HCT116 (cell line): ENCODE data around the gene ARHGAP18. TPM values are rescaled to one million over a fixed set of nuclear protein-coding genes. Genes with fewer than 3 reads are reported as not detected.

Experiments used
- ATAC-seq: fragments of 200-7000 bp; cut with Tn5 transposase; 2 replicates; pipeline ENCODE4 v1.9.1; 2020; ENCODE audit warnings: mild to moderate bottlenecking, moderate library complexity
- BruUV-seq: library from RNA; stranded (reverse); fragments of 400-500 nt; replicated peaks from 2 replicates; lab custom pipeline; 2021; lab: Mats Ljungman, UMichigan
- CTCF ChIA-PET: fragments of 300-600 bp; sonication (Branson Sonifier 250); formaldehyde crosslinking; loops from one replicate; lab custom pipeline; 2021; ENCODE audit warnings: antibody characterized with exemption; lab: Charles Lee
- POLR2A ChIA-PET: fragments of 300-600, 350-600 bp; sonication (Branson Sonifier 250); formaldehyde crosslinking; loops from one replicate; lab custom pipeline; 2021; ENCODE audit warnings: antibody characterized with exemption; lab: Charles Lee
- RAD21 ChIA-PET, 2 experiments: fragments of 300-600 bp; sonication (Branson Sonifier 250); formaldehyde crosslinking; loops; one replicate each; lab custom pipeline; 2023; ENCODE audit warnings: low total read pairs in 2 of 2; ENCODE audit not compliant: uncharacterized antibody in 2 of 2, unreplicated experiment in 2 of 2, low non-redundant PET in 1 of 2; lab: Charles Lee
- DNase-seq: peaks from one replicate; pipeline ENCODE4 v3.0.0-alpha.2; 2010; ENCODE audit warnings: low read depth, low spot score
- H2AFZ ChIP-seq: fragments of 200-600 bp; shearing (Covaris generic), sonication (generic); 2 replicates; pipeline ENCODE4 v1.6.1; 2017; ENCODE audit warnings: low read depth, mixed run types, mixed read lengths, antibody characterized with exemption, low read length; ENCODE audit not compliant: poor library complexity, severe bottlenecking
- H3K27ac ChIP-seq: 2 replicates; pipeline ENCODE4 v1.5.1; 2012; ENCODE audit warnings: low read depth, low read length
- H3K27me3 ChIP-seq: fragments of 200-600 bp; sonication (generic); 2 replicates; pipeline ENCODE4 v1.6.1; 2016; ENCODE audit warnings: mixed run types, low read length, mixed read lengths; ENCODE audit not compliant: insufficient read depth
- H3K36me3 ChIP-seq, 2 experiments: fragments of 200-500 bp in 1 of 2; fragments of 200-600 bp in 1 of 2; sonication (Bioruptor generic) in 1 of 2; sonication (generic) in 1 of 2; 2 replicates each; pipeline versions ENCODE4 v1.5.1 to v1.6.1; 2014 to 2016; ENCODE audit warnings: low read length in 2 of 2, inconsistent platforms in 1 of 2, mixed read lengths in 1 of 2, mixed run types in 1 of 2; ENCODE audit not compliant: insufficient read depth in 2 of 2, control insufficient read depth in 1 of 2
- H3K4me1 ChIP-seq, 2 experiments: fragments of 200-600 bp in 1 of 2; sonication (generic) in 1 of 2; 2 replicates each; pipeline versions ENCODE4 v1.5.1 to v1.6.1; 2012 to 2017; ENCODE audit warnings: low read length in 2 of 2, inconsistent platforms in 1 of 2, mild to moderate bottlenecking in 1 of 2, mixed read lengths in 1 of 2, mixed run types in 1 of 2, moderate library complexity in 1 of 2; ENCODE audit not compliant: insufficient read depth in 2 of 2, control insufficient read depth in 1 of 2
- H3K4me2 ChIP-seq: fragments of 200-600 bp; sonication (generic); 2 replicates; pipeline ENCODE4 v1.6.1; 2017; ENCODE audit warnings: mixed run types, low read length, mixed read lengths
- H3K4me3 ChIP-seq, 2 experiments: fragments of 200-600 bp in 1 of 2; sonication (generic) in 1 of 2; replicated peaks in 1 of 2; 2 replicates each; pipeline ENCODE4 v1.5.1; 2011 to 2016; ENCODE audit warnings: low read length in 2 of 2, control low read depth in 1 of 2, low read depth in 1 of 2, mild to moderate bottlenecking in 1 of 2, mixed read lengths in 1 of 2, mixed run types in 1 of 2
- H3K79me2 ChIP-seq: fragments of 200-600 bp; sonication (generic); 2 replicates; pipeline ENCODE4 v1.6.1; 2017; ENCODE audit warnings: mild to moderate bottlenecking, mixed run types, low read length, moderate library complexity, mixed read lengths; ENCODE audit not compliant: insufficient read depth
- H3K9ac ChIP-seq: fragments of 200-600 bp; sonication (generic); 2 replicates; pipeline ENCODE4 v1.6.1; 2016; ENCODE audit warnings: low read length, mixed read lengths
- H3K9me2 ChIP-seq: fragments of 200-600 bp; sonication (generic), shearing (Covaris generic); 2 replicates; pipeline ENCODE4 v1.6.1; 2017; ENCODE audit warnings: mixed run types, mild to moderate bottlenecking, moderate library complexity; ENCODE audit not compliant: insufficient read depth
- H3K9me3 ChIP-seq, 2 experiments: fragments of 200-500 bp in 1 of 2; fragments of 200-600 bp in 1 of 2; sonication (Bioruptor generic) in 1 of 2; sonication (generic) in 1 of 2; 2 replicates each; pipeline ENCODE4 v1.6.1; 2014 to 2017; ENCODE audit warnings: low read length in 2 of 2, mixed read lengths in 2 of 2, inconsistent platforms in 1 of 2, low read depth in 1 of 2, mild to moderate bottlenecking in 1 of 2, mixed run types in 1 of 2, moderate library complexity in 1 of 2; ENCODE audit not compliant: control insufficient read depth in 1 of 2, insufficient read depth in 1 of 2
- H4K20me1 ChIP-seq: fragments of 200-600 bp; sonication (generic), shearing (Covaris generic); 2 replicates; pipeline ENCODE4 v1.6.1; 2017; ENCODE audit warnings: mixed run types, mild to moderate bottlenecking, moderate library complexity; ENCODE audit not compliant: insufficient read depth
- CBX3 ChIP-seq: IDR thresholded peaks from 2 replicates; pipeline ENCODE4 v1.6.1; 2012; ENCODE audit warnings: low read depth
- EGR1 ChIP-seq: IDR thresholded peaks from 2 replicates; pipeline ENCODE4 v1.6.1; 2012; ENCODE audit warnings: low read depth
- EZH2 ChIP-seq: fragments of 200-600 bp; sonication (generic); IDR thresholded peaks from 2 replicates; pipeline ENCODE4 v1.6.1; 2017; ENCODE audit warnings: antibody characterized with exemption, mixed run types
- EZH2phosphoT487 ChIP-seq: fragments of 200-600 bp; IDR thresholded peaks from 2 replicates; pipeline ENCODE4 v1.6.1; 2018; ENCODE audit warnings: antibody characterized with exemption, borderline replicate concordance
- JUND ChIP-seq: IDR thresholded peaks from 2 replicates; pipeline ENCODE4 v1.6.1; 2012
- POLR2A ChIP-seq: IDR thresholded peaks from 2 replicates; pipeline ENCODE4 v1.7.0; 2011; ENCODE audit warnings: borderline replicate concordance; ENCODE audit not compliant: insufficient read depth, insufficient read length; ENCODE audit errors: extremely low read depth
- POLR2AphosphoS5 ChIP-seq: IDR thresholded peaks from 2 replicates; pipeline ENCODE4 v1.6.1; 2011; ENCODE audit warnings: mild to moderate bottlenecking, low read depth, low read length, moderate library complexity
- SP1 ChIP-seq: IDR thresholded peaks from 2 replicates; pipeline ENCODE4 v1.6.1; 2012; ENCODE audit warnings: low read depth
- SRF ChIP-seq: IDR thresholded peaks from 2 replicates; pipeline ENCODE4 v1.6.1; 2012; ENCODE audit warnings: low read depth
- TCF7L2 ChIP-seq: IDR thresholded peaks from 2 replicates; pipeline ENCODE4 v1.7.0; 2011; ENCODE audit warnings: borderline replicate concordance, inconsistent platforms; ENCODE audit not compliant: insufficient read depth, insufficient read length; ENCODE audit errors: extremely low read depth
- YY1 ChIP-seq: IDR thresholded peaks from 2 replicates; pipeline ENCODE4 v1.6.1; 2011; ENCODE audit warnings: low read length, low read depth, moderate library complexity, mild to moderate bottlenecking; ENCODE audit not compliant: insufficient replicate concordance; ENCODE audit errors: extremely low read depth
- intact Hi-C: fragments of 100-400 bp; cut with micrococcal nuclease; formaldehyde crosslinking; loops from 2 replicates; pipeline ENCODE4 v1.10.0; 2022
- total RNA-seq: library from RNA; stranded (reverse); gene quantifications from one replicate; pipeline ENCODE4 v1.2.1, GENCODE V29; 2021; ENCODE audit not compliant: unreplicated experiment
- TF ChIP-seq, protein P1 (sequence below): IDR thresholded peaks from 2 replicates; pipeline ENCODE4 v1.6.1; 2012
- TF ChIP-seq, protein P2 (sequence below): IDR thresholded peaks from 2 replicates; pipeline ENCODE4 v1.6.1; 2012
- TF ChIP-seq, protein P3 (sequence below), 3 experiments: fragments of 200-600 bp in 1 of 3; sonication (generic) in 1 of 3; IDR thresholded peaks in 2 of 3; conservative IDR thresholded peaks in 1 of 3; 2 replicates each; pipeline ENCODE4 v1.5.1; 2012 to 2017; ENCODE audit warnings: low read depth in 2 of 3, low read length in 2 of 3, antibody characterized with exemption in 1 of 3, borderline replicate concordance in 1 of 3, control low read depth in 1 of 3, mild to moderate bottlenecking in 1 of 3, mixed read lengths in 1 of 3, mixed run types in 1 of 3, moderate library complexity in 1 of 3; ENCODE audit not compliant: insufficient read depth in 1 of 3
- TF ChIP-seq, protein P4 (sequence below): IDR thresholded peaks from 2 replicates; pipeline ENCODE4 v1.6.1; 2011; ENCODE audit warnings: mild to moderate bottlenecking, low read length, moderate library complexity; ENCODE audit not compliant: insufficient replicate concordance; ENCODE audit errors: extremely low read depth
- TF ChIP-seq, protein P5 (sequence below): IDR thresholded peaks from 2 replicates; pipeline ENCODE4 v1.6.1; 2012; ENCODE audit warnings: low read depth

Gene ARHGAP18
- total RNA-seq, 1 experiment from 2014 or later: 70.3 TPM

DNA sequence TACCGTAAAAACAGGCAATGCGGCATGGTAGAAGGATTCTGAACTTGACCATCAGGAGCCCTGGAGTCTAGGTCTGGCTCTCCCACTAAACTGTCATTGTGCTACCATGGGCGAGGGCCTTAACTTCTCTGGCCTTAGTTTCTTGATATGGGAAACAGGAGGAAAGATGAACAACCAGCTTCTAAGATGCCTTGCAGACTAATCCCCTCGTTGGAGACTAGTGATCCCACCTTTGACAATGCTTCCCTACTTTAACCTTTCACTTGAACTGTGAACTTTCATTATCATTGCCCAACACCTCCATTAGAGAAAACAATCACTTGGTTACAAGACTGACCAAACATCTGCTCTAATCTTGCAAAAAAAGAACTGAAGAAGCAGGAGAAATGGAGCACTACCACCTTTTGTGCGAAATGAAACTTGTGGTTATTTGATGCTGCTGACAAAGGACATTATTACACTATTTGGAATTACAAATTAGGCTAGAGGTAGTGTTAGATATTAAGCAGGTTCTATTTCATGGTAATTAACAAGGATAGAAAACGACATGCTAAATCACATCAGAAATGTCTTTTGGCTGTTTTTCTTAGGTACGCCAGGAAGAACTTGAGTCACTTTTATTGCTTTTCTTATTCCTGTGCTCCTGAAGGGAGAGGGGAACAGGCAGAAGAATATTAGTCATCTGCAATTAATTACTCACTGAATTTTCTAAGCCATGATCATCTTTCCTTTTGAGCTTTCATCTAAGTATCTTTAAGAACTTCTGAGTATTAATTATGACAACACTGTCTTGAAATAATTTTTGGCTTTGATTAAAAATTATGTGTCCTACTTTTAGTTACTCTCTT, 39.1 kb upstream of the ARHGAP18 start:
- intact Hi-C loops: loop anchor here (1.0 to 5.0 kb wide), 5 partner anchors 17 to 258 kb away; no protein-coding TSS in a partner anchor
- peak; percentile 86 for DNase-seq
- TF ChIP-seq, protein P1, sequence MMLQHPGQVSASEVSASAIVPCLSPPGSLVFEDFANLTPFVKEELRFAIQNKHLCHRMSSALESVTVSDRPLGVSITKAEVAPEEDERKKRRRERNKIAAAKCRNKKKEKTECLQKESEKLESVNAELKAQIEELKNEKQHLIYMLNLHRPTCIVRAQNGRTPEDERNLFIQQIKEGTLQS: peak; percentile 21; the same call in 1 of the 2 replicates
- TF ChIP-seq, protein P2, sequence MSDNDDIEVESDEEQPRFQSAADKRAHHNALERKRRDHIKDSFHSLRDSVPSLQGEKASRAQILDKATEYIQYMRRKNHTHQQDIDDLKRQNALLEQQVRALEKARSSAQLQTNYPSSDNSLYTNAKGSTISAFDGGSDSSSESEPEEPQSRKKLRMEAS: 0 out of 2 replicates have a peak, but pooled peaks have one; percentile 11
- TF ChIP-seq TCF7L2: peak; percentile 67
- 0 out of 2 replicates have a peak, but pooled peaks have one; percentile 42 for TF ChIP-seq CBX3
- TF ChIP-seq, protein P3, sequence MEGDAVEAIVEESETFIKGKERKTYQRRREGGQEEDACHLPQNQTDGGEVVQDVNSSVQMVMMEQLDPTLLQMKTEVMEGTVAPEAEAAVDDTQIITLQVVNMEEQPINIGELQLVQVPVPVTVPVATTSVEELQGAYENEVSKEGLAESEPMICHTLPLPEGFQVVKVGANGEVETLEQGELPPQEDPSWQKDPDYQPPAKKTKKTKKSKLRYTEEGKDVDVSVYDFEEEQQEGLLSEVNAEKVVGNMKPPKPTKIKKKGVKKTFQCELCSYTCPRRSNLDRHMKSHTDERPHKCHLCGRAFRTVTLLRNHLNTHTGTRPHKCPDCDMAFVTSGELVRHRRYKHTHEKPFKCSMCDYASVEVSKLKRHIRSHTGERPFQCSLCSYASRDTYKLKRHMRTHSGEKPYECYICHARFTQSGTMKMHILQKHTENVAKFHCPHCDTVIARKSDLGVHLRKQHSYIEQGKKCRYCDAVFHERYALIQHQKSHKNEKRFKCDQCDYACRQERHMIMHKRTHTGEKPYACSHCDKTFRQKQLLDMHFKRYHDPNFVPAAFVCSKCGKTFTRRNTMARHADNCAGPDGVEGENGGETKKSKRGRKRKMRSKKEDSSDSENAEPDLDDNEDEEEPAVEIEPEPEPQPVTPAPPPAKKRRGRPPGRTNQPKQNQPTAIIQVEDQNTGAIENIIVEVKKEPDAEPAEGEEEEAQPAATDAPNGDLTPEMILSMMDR (IDR thresholded peaks at IDR 0.05 in 2 of 3, conservative IDR thresholded peaks at IDR 0.05 in 1 of 3; ENCODE audit: borderline replicate concordance in 1 of 3, insufficient read depth in 1 of 3, low read depth in 2 of 3, low read length in 2 of 3): no peak
- TF ChIP-seq, protein P4, sequence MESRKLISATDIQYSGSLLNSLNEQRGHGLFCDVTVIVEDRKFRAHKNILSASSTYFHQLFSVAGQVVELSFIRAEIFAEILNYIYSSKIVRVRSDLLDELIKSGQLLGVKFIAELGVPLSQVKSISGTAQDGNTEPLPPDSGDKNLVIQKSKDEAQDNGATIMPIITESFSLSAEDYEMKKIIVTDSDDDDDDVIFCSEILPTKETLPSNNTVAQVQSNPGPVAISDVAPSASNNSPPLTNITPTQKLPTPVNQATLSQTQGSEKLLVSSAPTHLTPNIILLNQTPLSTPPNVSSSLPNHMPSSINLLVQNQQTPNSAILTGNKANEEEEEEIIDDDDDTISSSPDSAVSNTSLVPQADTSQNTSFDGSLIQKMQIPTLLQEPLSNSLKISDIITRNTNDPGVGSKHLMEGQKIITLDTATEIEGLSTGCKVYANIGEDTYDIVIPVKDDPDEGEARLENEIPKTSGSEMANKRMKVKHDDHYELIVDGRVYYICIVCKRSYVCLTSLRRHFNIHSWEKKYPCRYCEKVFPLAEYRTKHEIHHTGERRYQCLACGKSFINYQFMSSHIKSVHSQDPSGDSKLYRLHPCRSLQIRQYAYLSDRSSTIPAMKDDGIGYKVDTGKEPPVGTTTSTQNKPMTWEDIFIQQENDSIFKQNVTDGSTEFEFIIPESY: no peak
- TF ChIP-seq EZH2: no peak
- peak; percentile 91 for TF ChIP-seq JUND
- TF ChIP-seq EGR1: peak; percentile 20; the same call in 1 of the 2 replicates
- no peak for TF ChIP-seq EZH2phosphoT487
- peak; percentile 44 for TF ChIP-seq POLR2AphosphoS5
- TF ChIP-seq YY1: no peak
- peak; percentile 44 for TF ChIP-seq POLR2A
- peak; percentile 86 for TF ChIP-seq SP1
- TF ChIP-seq, protein P5, sequence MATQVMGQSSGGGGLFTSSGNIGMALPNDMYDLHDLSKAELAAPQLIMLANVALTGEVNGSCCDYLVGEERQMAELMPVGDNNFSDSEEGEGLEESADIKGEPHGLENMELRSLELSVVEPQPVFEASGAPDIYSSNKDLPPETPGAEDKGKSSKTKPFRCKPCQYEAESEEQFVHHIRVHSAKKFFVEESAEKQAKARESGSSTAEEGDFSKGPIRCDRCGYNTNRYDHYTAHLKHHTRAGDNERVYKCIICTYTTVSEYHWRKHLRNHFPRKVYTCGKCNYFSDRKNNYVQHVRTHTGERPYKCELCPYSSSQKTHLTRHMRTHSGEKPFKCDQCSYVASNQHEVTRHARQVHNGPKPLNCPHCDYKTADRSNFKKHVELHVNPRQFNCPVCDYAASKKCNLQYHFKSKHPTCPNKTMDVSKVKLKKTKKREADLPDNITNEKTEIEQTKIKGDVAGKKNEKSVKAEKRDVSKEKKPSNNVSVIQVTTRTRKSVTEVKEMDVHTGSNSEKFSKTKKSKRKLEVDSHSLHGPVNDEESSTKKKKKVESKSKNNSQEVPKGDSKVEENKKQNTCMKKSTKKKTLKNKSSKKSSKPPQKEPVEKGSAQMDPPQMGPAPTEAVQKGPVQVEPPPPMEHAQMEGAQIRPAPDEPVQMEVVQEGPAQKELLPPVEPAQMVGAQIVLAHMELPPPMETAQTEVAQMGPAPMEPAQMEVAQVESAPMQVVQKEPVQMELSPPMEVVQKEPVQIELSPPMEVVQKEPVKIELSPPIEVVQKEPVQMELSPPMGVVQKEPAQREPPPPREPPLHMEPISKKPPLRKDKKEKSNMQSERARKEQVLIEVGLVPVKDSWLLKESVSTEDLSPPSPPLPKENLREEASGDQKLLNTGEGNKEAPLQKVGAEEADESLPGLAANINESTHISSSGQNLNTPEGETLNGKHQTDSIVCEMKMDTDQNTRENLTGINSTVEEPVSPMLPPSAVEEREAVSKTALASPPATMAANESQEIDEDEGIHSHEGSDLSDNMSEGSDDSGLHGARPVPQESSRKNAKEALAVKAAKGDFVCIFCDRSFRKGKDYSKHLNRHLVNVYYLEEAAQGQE: no peak
- TF ChIP-seq SRF: 0 out of 2 replicates have a peak, but pooled peaks have one; percentile 19

More for the DNA sequence above, 39.1 kb upstream of the ARHGAP18 start:
- H3K9ac ChIP-seq: peak overlapping the region; percentile 60
- H4K20me1 ChIP-seq: no peaks in the 10 kb centered on the region
- H3K9me2 ChIP-seq: no peaks in the 10 kb centered on the region
- no peaks in the 10 kb centered on the region for H3K27me3 ChIP-seq
- ATAC-seq: peak; percentile 47
- H3K36me3 ChIP-seq: no peaks in the 10 kb centered on the region
- BruUV-seq: no TSS peak
- H3K9me3 ChIP-seq: no peaks in the 10 kb centered on the region
- peak overlapping the region; percentile 100 for H3K27ac ChIP-seq
- H2AFZ ChIP-seq: peak overlapping the region; percentile 43
- ChIA-PET POLR2A (interaction anchor here (0.7 to 3.0 kb wide), 12 partner anchors 18 to 258 kb away, joined by 3 to 12 read pairs (median 6); partner anchors contain the start of gene ARHGAP18), RAD21 (interaction anchor here (1.0 to 1.2 kb wide), 2 partner anchors 248 to 250 kb away, joined by 3 read pairs; no protein-coding TSS in a partner anchor), CTCF (interaction anchor here (1.0 to 1.6 kb wide), 7 partner anchors 18 to 250 kb away, joined by 3 to 7 read pairs (median 6); no protein-coding TSS in a partner anchor)
- peaks cover 86 to 94% of the 10 kb centered on the region in 2 experiments for H3K4me1 ChIP-seq
- H3K4me3 ChIP-seq: peak overlapping the region in 1 of 2 experiments; percentile 38; a peak in 2 of 4 replicates
- H3K4me2 ChIP-seq: peak overlapping the region; percentile 72
- no peaks in the 10 kb centered on the region for H3K79me2 ChIP-seq
